HEK293T (cell line): ENCODE measurements around the gene SREBF2.

Source experiments
- ELF4 ChIP-seq: fragments of 450-650 bp; IDR thresholded peaks from 2 replicates; pipeline ENCODE4 v1.6.1; 2017; ENCODE audit warnings: antibody characterized with exemption
- FOXM1 ChIP-seq: fragments of 450-650 bp; IDR thresholded peaks from 2 replicates; pipeline ENCODE4 v1.6.1; 2017; ENCODE audit warnings: mild to moderate bottlenecking, borderline replicate concordance
- L3MBTL2 ChIP-seq: fragments of 450-650 bp; conservative IDR thresholded peaks from 2 replicates; pipeline ENCODE4 v1.6.1; 2016; ENCODE audit warnings: mild to moderate bottlenecking
- NFRKB ChIP-seq: fragments of 450-650 bp; IDR thresholded peaks from 2 replicates; pipeline ENCODE4 v1.6.1; 2016; ENCODE audit warnings: mild to moderate bottlenecking, moderate library complexity
- SP1 ChIP-seq: fragments of 450-650 bp; IDR thresholded peaks from 2 replicates; pipeline ENCODE4 v1.6.1; 2017

DNA sequence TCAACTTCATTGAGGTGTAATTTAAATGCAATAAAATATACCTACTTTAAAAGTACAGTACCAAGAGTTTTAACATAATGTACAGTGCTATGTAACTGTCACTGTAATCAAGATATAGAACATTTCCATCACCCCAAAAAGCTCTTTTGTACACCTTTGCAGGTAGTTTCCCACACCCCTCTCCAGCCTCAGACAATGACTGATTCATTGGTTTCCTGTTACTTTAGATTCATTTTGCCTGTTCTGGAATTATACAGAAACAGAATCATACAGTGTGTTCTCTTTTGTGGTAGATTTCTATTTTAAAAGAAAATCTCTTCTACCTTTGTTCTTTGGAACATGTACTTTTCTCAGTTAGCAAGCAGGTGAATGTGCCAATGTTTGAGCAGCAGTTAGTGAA lies 43.8 kb downstream of the SREBF2 start:
- TF ChIP-seq SP1, result no peak
- TF ChIP-seq ELF4, result no peak
- TF ChIP-seq FOXM1, result no peak
- TF ChIP-seq NFRKB, result no peak
- no peak for TF ChIP-seq L3MBTL2
